GM23338 (cell line): ENCODE data around the gene LRIT1. TPM values are rescaled to one million over a fixed set of nuclear protein-coding genes. Genes with fewer than 3 reads are reported as not detected.
A peak's percentile ranks its signal among the peaks of the same experiment; 100 is the strongest.

Experiments
- ATAC-seq: fragments of 200-7000 bp; cut with Tn5 transposase; 3 replicates; pipeline ENCODE4 v1.9.1; 2020
- DNase-seq: peaks from one replicate; pipeline ENCODE4 v3.0.0-alpha.2; 2015; ENCODE audit warnings: low spot score
- H2AFZ ChIP-seq: fragments of 200-600 bp; sonication (generic); 2 replicates; pipeline ENCODE4 v1.8.0; 2016; ENCODE audit warnings: antibody characterized with exemption, mild to moderate bottlenecking, moderate library complexity
- H3F3A ChIP-seq: fragments of 200-600 bp; sonication (generic); replicated peaks from 2 replicates; pipeline ENCODE4 v1.8.0; 2017; ENCODE audit warnings: antibody characterized with exemption, mixed run types, low read depth
- H3K27ac ChIP-seq: fragments of 200-600 bp; sonication (generic); 2 replicates; pipeline ENCODE4 v1.6.1; 2016; ENCODE audit warnings: low read depth
- H3K27me3 ChIP-seq: fragments of 200-600 bp; sonication (generic); 2 replicates; pipeline ENCODE4 v1.8.0; 2016; ENCODE audit warnings: mild to moderate bottlenecking, mixed run types, moderate library complexity; ENCODE audit not compliant: insufficient read depth
- H3K36me3 ChIP-seq: fragments of 200-600 bp; sonication (generic); 2 replicates; pipeline ENCODE4 v1.8.0; 2016; ENCODE audit warnings: mild to moderate bottlenecking; ENCODE audit not compliant: insufficient read depth
- H3K4me1 ChIP-seq: fragments of 200-600 bp; sonication (generic); 2 replicates; pipeline ENCODE4 v1.8.0; 2016; ENCODE audit warnings: mild to moderate bottlenecking, moderate library complexity; ENCODE audit not compliant: insufficient read depth
- H3K4me2 ChIP-seq: fragments of 200-600 bp; sonication (generic); 2 replicates; pipeline ENCODE4 v1.7.1; 2017; ENCODE audit warnings: mixed run types
- H3K4me3 ChIP-seq: fragments of 200-600 bp; sonication (generic); 2 replicates; pipeline ENCODE4 v1.6.1; 2016; ENCODE audit warnings: mixed run types
- H3K79me2 ChIP-seq: fragments of 200-600 bp; sonication (generic); replicated peaks from 2 replicates; pipeline ENCODE4 v1.8.0; 2017; ENCODE audit warnings: mild to moderate bottlenecking; ENCODE audit not compliant: insufficient read depth
- H3K9me2 ChIP-seq: fragments of 200-600 bp; sonication (generic); 2 replicates; pipeline ENCODE4 v1.8.0; 2017; ENCODE audit not compliant: insufficient read depth
- H4K20me1 ChIP-seq: fragments of 200-600 bp; sonication (generic); replicated peaks from 2 replicates; pipeline ENCODE4 v1.8.0; 2017; ENCODE audit warnings: mild to moderate bottlenecking; ENCODE audit not compliant: insufficient read depth
- H3K27ac Mint-ChIP-seq: 2 replicates; pipeline ENCODE4 v1.8.0; 2020; ENCODE audit warnings: inconsistent platforms, mild to moderate bottlenecking, moderate library complexity, mixed read lengths
- H3K27me3 Mint-ChIP-seq: 3 replicates; pipeline ENCODE4 v1.8.0; 2022; ENCODE audit warnings: low read depth, mild to moderate bottlenecking, moderate library complexity, mixed read lengths, inconsistent platforms; ENCODE audit not compliant: insufficient read depth, poor library complexity
- H3K36me3 Mint-ChIP-seq: 3 replicates; pipeline ENCODE4 v1.8.0; 2021; ENCODE audit warnings: low read depth, mild to moderate bottlenecking, inconsistent platforms, moderate library complexity, mixed read lengths
- H3K4me1 Mint-ChIP-seq: 3 replicates; pipeline ENCODE4 v1.8.0; 2020; ENCODE audit warnings: mild to moderate bottlenecking, inconsistent platforms, mixed read lengths
- H3K4me3 Mint-ChIP-seq: 3 replicates; pipeline ENCODE4 v1.8.0; 2021; ENCODE audit warnings: moderate library complexity, mild to moderate bottlenecking, inconsistent platforms, mixed read lengths
- H3K9me3 Mint-ChIP-seq: 3 replicates; pipeline ENCODE4 v1.8.0; 2020; ENCODE audit warnings: moderate library complexity, mild to moderate bottlenecking, inconsistent platforms, mixed read lengths
- JUNB ChIP-seq: IDR thresholded peaks from one replicate; pipeline ENCODE4 v1.6.1; 2016; ENCODE audit warnings: antibody characterized with exemption; ENCODE audit not compliant: unreplicated experiment
- NANOG ChIP-seq: IDR thresholded peaks from 2 replicates; pipeline ENCODE4 v1.6.1; 2016; ENCODE audit warnings: antibody characterized with exemption, borderline replicate concordance
- STAT1 ChIP-seq: IDR thresholded peaks from one replicate; pipeline ENCODE4 v1.6.1; 2016; ENCODE audit warnings: antibody characterized with exemption; ENCODE audit not compliant: unreplicated experiment
- ZNF331 ChIP-seq: fragments of 250-450 bp; sonication (Bioruptor Pico); IDR thresholded peaks from 2 replicates; pipeline ENCODE4 v1.5.0; 2020; ENCODE audit warnings: low read depth, mild to moderate bottlenecking, moderate library complexity
- polyA plus RNA-seq: library from polyadenylated mRNA; unstranded; fragments of >200 nt; fragmentation: Nextera tagmentation; extraction: Ambion mirVana; gene quantifications from 2 replicates; pipeline ENCODE4 v1.2.1, GENCODE V29; 2016
- total RNA-seq: library from RNA; depleted of rRNA; stranded (reverse); fragments of >200 nt; shearing (Covaris generic); gene quantifications from 2 replicates; pipeline ENCODE4 v1.2.3, GENCODE V29; 2014
- TF ChIP-seq, protein P1 (sequence below): fragments of 250-450 bp; sonication (Bioruptor Pico); IDR thresholded peaks from 2 replicates; pipeline ENCODE4 v1.5.0; 2020; ENCODE audit warnings: mild to moderate bottlenecking, moderate library complexity

LRIT1 gene
- total and polyA plus RNA-seq, 2 experiments from 2014 or later, result 0.07 TPM; not detected in 1

DNA sequence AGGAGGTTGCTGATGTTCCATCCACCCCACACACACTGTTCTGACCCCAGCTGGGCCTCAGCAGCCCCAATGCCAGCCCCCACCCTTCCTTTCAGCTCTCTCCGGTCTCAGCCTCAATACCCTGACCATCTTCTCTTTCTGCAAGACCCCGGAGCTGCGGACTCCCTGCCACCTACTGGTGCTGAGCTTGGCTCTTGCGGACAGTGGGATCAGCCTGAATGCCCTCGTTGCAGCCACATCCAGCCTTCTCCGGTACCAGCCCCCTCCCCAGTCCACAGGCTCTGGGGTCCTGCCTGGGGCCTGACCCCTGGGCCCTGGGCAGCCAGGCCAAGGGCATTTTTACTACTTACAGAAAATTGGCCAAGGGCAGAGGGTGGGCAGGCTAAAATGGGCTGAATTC is 6.2 kb upstream of the LRIT1 start (continued):
- TF ChIP-seq, protein P1, sequence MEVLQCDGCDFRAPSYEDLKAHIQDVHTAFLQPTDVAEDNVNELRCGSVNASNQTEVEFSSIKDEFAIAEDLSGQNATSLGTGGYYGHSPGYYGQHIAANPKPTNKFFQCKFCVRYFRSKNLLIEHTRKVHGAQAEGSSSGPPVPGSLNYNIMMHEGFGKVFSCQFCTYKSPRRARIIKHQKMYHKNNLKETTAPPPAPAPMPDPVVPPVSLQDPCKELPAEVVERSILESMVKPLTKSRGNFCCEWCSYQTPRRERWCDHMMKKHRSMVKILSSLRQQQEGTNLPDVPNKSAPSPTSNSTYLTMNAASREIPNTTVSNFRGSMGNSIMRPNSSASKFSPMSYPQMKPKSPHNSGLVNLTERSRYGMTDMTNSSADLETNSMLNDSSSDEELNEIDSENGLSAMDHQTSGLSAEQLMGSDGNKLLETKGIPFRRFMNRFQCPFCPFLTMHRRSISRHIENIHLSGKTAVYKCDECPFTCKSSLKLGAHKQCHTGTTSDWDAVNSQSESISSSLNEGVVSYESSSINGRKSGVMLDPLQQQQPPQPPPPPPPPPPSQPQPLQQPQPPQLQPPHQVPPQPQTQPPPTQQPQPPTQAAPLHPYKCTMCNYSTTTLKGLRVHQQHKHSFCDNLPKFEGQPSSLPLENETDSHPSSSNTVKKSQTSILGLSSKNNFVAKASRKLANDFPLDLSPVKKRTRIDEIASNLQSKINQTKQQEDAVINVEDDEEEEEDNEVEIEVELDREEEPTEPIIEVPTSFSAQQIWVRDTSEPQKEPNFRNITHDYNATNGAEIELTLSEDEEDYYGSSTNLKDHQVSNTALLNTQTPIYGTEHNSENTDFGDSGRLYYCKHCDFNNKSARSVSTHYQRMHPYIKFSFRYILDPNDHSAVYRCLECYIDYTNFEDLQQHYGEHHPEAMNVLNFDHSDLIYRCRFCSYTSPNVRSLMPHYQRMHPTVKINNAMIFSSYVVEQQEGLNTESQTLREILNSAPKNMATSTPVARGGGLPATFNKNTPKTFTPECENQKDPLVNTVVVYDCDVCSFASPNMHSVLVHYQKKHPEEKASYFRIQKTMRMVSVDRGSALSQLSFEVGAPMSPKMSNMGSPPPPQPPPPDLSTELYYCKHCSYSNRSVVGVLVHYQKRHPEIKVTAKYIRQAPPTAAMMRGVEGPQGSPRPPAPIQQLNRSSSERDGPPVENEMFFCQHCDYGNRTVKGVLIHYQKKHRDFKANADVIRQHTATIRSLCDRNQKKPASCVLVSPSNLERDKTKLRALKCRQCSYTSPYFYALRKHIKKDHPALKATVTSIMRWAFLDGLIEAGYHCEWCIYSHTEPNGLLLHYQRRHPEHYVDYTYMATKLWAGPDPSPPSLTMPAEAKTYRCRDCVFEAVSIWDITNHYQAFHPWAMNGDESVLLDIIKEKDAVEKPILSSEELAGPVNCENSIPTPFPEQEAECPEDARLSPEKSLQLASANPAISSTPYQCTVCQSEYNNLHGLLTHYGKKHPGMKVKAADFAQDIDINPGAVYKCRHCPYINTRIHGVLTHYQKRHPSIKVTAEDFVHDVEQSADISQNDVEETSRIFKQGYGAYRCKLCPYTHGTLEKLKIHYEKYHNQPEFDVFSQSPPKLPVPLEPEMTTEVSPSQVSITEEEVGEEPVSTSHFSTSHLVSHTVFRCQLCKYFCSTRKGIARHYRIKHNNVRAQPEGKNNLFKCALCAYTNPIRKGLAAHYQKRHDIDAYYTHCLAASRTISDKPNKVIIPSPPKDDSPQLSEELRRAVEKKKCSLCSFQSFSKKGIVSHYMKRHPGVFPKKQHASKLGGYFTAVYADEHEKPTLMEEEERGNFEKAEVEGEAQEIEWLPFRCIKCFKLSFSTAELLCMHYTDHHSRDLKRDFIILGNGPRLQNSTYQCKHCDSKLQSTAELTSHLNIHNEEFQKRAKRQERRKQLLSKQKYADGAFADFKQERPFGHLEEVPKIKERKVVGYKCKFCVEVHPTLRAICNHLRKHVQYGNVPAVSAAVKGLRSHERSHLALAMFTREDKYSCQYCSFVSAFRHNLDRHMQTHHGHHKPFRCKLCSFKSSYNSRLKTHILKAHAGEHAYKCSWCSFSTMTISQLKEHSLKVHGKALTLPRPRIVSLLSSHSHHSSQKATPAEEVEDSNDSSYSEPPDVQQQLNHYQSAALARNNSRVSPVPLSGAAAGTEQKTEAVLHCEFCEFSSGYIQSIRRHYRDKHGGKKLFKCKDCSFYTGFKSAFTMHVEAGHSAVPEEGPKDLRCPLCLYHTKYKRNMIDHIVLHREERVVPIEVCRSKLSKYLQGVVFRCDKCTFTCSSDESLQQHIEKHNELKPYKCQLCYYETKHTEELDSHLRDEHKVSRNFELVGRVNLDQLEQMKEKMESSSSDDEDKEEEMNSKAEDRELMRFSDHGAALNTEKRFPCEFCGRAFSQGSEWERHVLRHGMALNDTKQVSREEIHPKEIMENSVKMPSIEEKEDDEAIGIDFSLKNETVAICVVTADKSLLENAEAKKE (CRISPR knock-in tag), result no peak
- TF ChIP-seq ZNF331 (CRISPR knock-in tag) (no peak), NANOG (no peak)

DNA sequence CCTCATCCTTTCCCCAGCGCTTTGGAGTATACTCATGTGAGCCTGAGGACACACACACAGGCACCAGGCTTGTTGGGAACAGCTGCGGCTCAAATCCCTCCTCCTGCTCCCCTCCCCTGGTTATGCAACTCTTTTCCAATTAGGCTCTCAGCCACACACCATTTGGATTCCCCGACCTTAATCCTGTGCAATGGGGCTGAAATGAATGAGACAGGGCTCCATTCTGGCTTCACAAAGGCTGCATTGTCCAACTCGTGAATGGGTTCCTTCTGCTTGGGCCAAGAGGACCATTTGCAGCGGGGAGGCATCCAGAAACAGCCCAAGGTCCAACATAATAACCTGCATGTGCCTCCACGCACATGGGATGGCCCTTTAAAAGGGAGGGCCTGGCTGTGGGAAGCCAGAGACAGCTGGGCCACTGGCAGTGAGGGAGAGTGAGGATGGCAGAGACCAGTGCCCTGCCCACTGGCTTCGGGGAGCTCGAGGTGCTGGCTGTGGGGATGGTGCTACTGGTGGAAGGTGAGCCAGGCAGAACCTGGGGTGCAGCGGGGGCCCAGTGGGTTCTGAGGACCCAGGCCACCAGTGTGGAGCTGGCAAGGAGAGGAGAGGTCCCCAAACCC is 3.4 kb upstream of the LRIT1 start, which contains the start of gene RGR:
Gene RGR, plus strand, starts transcription at position 403 of the 620 bp plus-strand sequence. Its CDS starts 38 bp downstream, at position 441.
- H2AFZ ChIP-seq, result no peak within 1 kb of the TSS
- no peak within 1 kb of the TSS for H3K4me2 ChIP-seq
- no peaks in the 10 kb centered on the region for H3K27me3 ChIP-seq
- no peaks in the 10 kb centered on the region for H3F3A ChIP-seq
- no peaks in the 10 kb centered on the region for H3K36me3 ChIP-seq
- no peaks in the 10 kb centered on the region for H3K9me3 Mint-ChIP-seq
- H3K27me3 Mint-ChIP-seq, result peaks cover 7% of the 10 kb centered on the region
- no peaks in the 10 kb centered on the region for H4K20me1 ChIP-seq
- peak within 1 kb of the TSS; percentile 5; the same call in 1 of the 2 replicates for H3K27ac Mint-ChIP-seq
- no peak within 1 kb of the TSS for H3K4me3 Mint-ChIP-seq
- H3K27ac ChIP-seq, result no peak within 1 kb of the TSS
- DNase-seq, result no peak
- no peaks in the 10 kb centered on the region for H3K79me2 ChIP-seq
- peaks cover 4% of the 10 kb centered on the region; the same call in 1 of the 2 replicates for H3K9me2 ChIP-seq
- no peaks in the 10 kb centered on the region for H3K4me1 Mint-ChIP-seq
- no peaks in the 10 kb centered on the region for H3K4me1 ChIP-seq
- no peak within 1 kb of the TSS for H3K4me3 ChIP-seq
- no peaks in the 10 kb centered on the region for H3K36me3 Mint-ChIP-seq
- ATAC-seq, result no peak
- TF ChIP-seq, protein P1 (CRISPR knock-in tag), result no peak
- TF ChIP-seq STAT1, result no peak
- TF ChIP-seq JUNB, result no peak
